NCI-H526 (cell line): ENCODE results near the gene MOSMO.

Experiments
- DNase-seq, 2 experiments: peaks; one replicate each; lab custom pipeline; 2025; lab: John Stamatoyannopoulos, UW

The MOSMO gene

DNA sequence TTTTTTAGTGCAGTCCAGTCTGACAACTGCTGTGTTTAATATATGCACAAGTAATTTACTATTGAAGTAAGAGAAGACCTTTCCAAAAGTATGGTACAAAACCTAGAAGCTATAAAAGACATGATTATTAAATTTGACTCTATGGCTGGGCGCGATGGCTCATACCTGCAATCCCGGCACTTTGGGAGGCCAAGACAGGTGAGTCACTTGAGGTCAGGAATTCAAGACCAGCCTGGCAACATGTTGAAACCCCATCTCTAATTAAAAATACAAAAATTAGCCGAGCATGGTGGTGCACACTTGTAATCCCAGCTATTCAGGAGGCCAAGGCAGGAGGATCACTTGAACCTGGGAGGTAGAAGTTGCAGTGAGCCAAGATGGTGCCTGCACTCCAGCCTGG, 43.1 kb downstream of the MOSMO start:
- DNase-seq = no peak

DNA sequence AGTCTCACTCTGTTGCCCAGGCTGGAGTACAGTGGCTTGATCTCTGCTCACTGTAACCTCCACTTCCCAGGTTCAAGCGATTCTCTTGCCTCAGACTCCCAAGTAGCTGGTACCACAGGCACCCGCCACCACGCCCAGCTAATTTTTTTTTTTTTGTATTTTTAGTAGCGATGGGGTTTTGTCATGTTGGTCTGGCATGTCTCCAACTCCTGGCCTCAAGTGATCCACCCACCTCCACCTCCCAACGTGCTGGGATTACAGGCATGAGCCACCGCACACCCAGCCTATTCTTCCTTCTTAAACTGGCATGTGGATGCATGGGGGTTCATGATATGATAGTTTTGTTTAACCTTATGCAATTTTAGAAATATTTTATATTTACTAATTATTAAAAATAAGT, 45.1 kb downstream of the MOSMO start:
- DNase-seq = no peak

- no peak for DNase-seq
These were observed 46.0 kb downstream of the MOSMO start for GRCh38 chr16:22053921-22054341.

GRCh38 chr16:22054847-22055590, 47.1 kb downstream of the MOSMO start:
- no peak for DNase-seq

GRCh38 chr16:22055881-22056280, 48.0 kb downstream of the MOSMO start:
- no peak for DNase-seq

DNA sequence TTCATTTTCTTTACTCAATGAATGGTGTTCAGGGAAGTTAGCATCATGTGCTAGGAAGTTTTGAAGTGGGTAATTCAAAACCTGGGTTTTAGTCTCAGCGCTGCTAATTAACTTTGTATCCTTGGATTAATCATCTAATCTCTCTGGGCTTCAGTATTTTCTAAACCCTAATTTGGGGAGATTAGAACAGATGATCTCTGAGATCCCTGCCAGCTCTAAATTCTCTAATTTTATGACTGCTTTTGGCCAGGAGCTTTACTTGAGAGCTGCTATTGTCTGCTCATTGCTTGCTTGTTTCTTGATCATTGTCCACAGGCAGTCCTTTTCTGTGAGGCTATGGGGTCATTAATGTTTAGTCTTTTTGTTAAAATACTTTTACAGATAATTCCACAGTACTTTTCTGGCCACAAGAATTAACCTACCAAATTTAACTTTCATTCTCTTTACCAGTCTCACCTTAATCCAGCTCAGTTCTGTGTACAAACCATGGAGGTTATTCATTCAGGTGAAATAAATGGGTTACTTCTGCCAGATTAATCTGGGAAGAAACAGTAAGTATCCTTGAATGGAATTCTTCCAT, 56.1 kb downstream of the MOSMO start:
- DNase-seq = no peak

DNA sequence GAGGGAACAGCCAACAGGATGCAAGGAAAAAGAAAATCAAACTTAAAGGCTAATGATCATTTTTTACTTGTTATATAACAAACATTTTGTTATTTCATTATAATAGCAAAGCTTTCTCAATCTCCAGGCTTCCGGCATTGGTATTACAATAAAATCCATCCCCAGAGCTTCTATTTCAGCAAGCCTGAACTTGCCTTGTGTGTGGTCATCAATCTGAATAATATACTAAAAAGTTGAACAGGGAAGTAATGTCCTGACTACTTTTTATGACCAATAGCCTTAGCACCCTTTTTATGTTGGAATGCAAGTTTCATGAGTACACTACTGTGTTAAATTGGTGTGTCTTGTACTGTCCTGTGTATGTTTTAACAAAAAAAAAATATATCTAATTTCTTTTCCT, 57.3 kb downstream of the MOSMO start:
- no peak for DNase-seq

DNA sequence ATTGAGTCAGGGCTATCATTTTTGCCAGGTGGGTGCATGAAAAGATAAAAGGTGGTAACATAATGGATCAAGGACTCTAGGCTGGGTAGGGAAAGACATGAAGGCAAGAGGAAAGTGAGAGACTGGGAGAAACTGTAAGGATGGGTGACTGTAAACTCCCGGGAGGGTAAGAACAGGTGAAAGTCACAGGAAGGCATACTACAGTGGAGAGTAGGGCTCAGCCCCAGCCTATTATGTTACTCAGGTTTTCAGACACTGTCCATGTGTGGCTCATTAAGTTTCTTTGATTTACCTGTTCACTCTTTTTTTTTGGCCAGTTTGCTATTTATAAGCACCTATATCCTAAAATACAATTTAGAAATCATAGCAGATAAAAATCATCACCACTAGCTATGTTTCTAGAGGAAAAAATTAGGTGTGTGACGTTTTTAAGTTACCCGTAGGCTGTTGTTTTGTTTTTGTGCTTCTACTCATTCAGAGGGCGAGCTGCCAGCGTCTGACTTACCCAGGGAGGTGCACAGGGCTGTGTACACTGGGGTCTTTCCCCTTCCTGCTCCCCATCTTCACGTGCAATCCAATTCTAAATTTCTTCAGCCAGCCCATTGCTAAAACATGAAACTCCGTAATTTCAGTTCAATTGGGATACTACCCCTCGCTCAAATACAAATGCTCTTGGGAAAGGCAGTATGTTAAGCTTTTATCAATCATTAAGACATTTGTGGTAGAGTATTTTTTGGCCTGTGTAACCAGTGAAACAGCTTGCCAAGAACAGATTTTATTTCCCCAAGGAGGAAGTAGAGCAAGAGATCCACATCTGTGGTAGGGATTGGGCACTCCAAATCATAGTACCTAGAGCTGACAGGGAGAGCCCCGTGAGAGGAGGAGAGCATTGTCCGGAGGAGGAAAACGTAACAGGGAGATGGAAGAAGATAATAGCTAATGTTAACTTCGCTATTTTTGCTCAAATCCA, 62.7 kb downstream of the MOSMO start:
- no peak for DNase-seq

GRCh38 chr16:22071331-22071910, 63.5 kb downstream of the MOSMO start:
- no peak for DNase-seq

DNA sequence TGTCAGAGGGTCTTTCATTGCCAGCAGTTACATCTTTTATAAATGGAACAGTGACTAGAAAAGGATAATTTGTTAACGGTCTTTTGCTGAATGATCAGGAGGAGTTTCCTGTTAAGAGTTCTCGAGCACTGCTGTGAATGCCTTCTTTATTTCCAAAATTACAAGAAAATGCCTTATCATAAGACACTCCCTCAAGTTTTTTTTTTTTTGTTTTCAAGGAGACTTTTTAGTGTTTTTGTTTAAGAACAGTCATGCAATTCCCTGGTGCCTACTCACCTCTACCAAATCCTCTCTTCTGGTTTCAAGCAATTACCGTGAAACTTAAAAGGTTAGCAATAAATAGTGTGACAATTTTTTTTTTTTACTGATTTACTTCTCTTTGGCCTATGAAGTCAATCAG, 65.4 kb downstream of the MOSMO start:
- no peak for DNase-seq

DNA sequence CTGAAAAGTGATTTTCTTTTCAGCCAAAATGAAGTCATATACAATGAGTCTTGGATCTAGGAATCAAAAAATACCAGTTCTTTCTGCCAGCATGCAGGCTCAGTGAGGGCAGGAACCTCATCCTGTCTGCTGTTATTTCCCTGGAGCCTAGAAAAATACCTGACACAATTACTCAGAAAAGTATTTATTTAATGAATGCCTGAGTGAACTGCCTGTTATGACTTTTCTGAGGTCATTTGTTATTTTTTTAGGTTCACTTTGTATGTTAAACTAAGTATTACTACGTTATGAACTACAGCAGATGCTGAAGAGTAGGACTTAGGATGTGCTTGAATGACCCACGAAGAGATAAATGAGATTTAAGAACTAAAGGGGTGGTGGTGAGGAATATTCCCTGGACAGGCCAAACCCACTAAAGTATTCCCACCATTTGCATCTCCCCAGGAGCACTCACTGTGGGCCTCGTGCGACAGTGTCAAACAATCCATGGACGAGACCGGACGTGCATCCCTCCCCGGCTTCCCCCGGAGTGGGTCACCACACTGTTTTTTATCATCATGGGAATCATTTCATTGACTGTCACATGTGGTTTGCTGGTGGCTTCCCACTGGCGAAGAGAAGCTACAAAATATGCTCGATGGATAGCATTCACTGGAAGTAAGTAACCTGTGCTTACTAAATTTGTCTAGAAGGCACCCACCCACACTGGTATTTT, 67.3 kb downstream of the MOSMO start:
- no peak for DNase-seq

DNA sequence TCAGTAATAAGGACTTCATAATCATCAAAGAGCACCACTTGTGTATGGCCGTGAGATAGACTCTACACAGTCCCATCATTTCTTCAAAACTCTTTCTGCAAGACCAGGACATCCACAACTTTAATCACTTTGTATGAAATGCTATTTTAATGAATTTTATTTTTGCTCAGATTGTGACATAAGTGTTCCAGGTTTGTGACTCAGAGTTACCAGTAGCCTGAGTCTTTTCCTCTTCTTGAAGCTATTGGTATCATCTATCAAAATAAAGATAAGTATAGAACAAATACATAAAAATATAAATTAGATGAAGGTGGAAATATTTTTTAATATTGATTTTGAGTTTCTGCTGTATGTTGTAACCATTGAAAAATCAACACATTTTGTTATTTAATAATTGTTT, 67.9 kb downstream of the MOSMO start:
- no peak for DNase-seq

DNA sequence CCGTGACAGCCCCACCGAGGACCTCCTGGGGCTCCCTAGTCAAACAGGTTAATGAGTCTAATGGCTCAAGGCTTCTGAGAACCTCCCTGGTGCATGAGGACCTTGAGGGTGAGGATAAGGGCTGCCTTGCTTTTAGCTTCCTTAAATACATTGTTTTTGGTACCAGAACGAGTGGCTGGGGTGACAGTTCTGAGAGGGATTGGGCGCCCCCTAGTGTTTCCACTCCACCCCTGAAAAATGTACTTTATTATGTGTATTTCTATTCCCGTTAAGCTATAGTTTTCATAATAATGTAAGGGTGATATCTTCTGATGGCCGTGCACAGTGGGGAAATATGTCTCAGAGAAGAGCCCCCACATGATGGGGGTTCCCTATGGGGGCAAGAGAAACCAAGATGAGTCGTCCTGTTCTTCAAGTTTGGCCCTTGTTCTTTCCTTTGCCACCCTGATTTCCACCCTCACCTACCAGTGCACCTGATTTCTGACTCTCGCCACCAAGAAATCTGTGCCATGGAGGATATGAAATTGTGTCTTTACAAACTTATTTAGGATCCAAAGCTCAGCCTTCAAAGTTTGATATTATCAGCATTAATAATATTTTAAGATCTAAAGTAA, 69.9 kb downstream of the MOSMO start:
- peak; percentile 12 to 61 for DNase-seq

DNA sequence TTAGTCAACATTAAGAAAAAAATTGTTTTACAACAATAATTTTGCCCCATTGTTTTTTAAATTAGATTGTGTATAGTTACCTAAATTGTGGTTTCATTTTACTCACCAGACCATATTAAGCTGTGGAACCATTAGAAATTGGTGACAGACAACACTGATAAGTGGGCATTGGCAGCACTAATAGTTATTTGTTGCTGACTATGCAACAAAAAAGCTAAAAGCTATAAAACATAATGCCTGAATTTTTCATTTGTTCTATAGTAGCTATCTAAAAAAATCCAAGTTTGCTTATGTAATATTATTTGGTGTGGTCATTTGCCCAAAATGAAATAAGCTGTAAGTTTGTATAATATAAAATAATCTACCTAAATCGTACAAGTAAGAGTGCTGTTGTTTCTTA, 70.7 kb downstream of the MOSMO start:
- no peak for DNase-seq

DNA sequence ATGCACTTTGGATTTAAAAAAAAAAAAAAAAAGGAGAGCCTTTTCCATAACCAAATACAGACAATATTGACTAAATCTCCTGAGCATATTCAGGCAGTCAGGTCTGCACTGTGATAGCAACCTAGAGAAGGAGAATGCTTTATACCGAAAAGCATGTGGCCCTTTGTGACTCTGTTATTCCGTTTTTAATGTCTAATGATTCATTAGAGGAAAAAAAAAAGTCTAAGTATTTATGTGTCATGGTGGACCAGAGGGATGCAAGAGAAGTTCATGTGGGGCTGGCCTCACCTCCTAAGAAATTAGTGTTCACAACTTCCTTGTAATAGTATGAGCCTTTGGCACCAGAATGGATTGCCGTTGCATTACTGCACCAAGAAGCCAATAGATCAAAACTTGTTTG, 73.1 kb downstream of the MOSMO start:
- no peak for DNase-seq

DNA sequence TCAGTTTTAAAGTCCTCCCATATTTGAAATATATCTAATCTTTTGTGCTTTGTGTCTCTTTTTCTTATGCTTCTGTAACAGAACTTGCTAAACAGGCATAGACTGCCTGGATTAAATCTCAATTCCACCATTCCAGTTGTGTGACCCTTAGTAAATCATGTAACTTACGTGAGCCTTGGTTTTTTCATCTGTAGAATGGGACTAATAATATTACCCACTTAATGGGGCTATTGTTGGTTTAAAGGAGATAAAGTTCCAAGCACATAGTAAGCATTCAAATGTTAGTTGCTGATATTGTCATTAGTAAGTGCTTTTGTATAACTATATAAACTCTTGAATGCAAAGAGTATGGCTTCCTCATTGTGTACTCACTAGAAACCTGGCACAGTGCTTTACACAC, 78.5 kb downstream of the MOSMO start:
- DNase-seq = no peak

DNA sequence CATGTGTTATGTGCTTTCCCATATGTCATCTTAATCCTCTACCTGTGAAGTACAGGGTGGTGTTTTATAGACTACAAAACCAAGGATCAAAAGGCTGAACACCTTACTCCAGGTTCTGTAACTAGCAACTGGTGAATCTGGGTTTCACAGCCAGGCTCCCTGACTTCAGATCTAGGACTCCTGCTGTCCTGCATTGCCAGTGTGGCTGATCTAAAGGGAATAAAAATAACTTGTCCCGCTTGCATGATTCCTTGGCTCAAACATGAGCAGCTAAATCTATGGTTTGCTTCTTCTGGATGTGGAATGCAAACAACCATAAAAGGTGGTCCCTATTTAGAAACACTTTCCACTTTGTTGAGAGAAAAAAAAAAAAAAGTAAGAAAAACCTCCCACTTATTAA, 80.7 kb downstream of the MOSMO start:
- DNase-seq = no peak

DNA sequence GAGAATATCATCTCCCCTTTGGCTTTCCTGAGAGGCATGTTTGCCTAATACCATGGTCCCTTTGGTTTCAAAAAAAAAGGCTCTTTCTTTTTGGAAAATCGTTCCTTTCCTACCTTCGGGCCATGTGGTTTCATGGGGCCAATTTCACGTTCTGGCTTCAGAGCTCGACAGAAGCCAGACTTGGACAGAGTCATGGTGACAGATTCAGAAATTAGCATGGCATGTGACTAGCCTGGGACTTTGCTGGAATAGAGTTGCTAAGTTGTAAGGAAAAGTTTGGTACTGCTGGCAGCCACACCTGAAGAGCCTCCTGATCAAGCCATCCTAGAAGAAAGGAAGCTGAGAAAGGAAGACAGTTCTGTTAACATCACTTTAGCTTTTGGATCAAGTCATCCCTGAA, 82.0 kb downstream of the MOSMO start:
- DNase-seq = no peak

GRCh38 chr16:22091721-22092120, 83.8 kb downstream of the MOSMO start:
- no peak for DNase-seq

DNA sequence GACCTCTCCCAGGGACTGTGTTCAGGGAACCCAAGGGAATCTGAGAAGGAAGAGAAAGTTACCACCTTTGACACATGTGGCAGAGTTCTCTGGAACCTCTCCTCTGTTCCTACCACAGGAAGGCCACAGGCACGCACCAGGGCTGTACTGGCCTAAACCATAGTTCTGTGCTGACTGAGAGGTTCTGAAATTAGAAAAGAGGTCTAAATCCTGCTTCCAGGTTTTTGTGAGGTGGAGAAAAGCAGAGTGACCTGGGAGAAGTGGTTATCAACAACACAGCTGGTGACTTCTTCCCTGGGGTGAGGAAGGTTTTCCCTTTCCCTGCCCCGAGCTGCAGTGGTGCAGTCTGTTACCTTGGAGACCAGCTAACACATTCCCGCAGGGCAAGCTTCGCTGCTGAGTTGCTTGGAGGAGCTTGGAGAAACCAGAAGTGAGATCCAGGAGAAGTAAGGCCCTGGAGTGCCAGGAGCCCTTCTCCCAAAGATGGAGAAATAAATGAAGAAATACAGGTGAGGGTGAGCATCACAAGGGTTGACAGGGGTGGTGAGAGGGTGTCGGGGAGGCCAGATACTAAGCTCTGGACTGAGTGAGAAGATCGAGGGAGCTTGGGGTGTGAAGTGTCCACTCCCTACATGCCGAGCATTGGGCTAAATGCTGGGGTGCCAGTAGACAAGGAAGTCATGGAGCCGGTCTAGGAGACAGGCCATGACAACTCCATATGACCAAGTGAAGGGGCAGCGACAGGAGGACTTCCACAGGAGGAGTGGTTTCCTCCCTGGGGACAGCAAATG, 84.4 kb downstream of the MOSMO start, which contains the start of gene VWA3A:
VWA3A (plus strand) TSS at position 399 of the 791 bp plus-strand sequence; CDS start at position 496, 97 bp downstream.
- peak; percentile 0 to 37 for DNase-seq
